ENCODE measurements around the gene DES. TPM values are rescaled to one million over a fixed set of nuclear protein-coding genes. Genes with fewer than 3 reads are reported as not detected.
"Not testable (repeated sequence)": the region's sequence is repeated elsewhere in the genome, so short reads cannot be mapped to it uniquely, and the experiment has no call there.

The DES gene
- 318 TPM for total RNA-seq

DNA sequence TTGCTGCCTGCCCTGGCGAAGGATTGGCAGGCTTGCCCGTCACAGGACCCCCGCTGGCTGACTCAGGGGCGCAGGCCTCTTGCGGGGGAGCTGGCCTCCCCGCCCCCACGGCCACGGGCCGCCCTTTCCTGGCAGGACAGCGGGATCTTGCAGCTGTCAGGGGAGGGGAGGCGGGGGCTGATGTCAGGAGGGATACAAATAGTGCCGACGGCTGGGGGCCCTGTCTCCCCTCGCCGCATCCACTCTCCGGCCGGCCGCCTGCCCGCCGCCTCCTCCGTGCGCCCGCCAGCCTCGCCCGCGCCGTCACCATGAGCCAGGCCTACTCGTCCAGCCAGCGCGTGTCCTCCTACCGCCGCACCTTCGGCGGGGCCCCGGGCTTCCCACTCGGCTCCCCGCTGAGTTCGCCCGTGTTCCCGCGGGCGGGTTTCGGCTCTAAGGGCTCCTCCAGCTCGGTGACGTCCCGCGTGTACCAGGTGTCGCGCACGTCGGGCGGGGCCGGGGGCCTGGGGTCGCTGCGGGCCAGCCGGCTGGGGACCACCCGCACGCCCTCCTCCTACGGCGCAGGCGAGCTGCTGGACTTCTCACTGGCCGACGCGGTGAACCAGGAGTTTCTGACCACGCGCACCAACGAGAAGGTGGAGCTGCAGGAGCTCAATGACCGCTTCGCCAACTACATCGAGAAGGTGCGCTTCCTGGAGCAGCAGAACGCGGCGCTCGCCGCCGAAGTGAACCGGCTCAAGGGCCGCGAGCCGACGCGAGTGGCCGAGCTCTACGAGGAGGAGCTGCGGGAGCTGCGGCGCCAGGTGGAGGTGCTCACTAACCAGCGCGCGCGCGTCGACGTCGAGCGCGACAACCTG, at the start of gene DES:
Gene DES (plus strand): TSS at position 223 of the 857 bp plus-strand sequence. CDS start 86 bp downstream, at position 309.
- no peak for DNase-seq

DNA sequence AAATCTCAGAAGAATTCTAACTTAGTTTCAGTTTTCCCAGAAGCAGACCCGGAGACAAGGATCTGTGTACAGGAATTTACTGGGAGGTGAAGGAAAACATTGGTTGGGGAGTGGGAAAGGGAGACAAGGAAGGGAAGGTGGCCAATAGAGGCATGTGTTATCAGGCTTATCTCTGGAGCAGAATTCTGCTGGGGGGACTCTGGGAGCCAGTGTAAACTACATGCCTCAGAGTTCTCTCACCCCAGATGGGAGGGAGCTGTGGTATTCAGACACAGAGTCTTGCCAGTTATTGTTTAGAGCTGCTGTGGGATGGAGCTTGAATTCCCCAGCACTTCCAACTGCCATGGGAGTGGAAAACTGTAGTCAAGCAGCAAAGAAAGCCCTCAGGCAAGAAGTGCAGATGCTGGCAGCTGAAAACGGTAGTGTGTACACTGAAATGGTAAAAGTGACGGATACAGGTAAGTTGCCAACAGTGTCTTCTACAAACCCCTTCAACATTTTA, 49.4 kb upstream of the DES start:
- DNase-seq, result peak; percentile 46

DNA sequence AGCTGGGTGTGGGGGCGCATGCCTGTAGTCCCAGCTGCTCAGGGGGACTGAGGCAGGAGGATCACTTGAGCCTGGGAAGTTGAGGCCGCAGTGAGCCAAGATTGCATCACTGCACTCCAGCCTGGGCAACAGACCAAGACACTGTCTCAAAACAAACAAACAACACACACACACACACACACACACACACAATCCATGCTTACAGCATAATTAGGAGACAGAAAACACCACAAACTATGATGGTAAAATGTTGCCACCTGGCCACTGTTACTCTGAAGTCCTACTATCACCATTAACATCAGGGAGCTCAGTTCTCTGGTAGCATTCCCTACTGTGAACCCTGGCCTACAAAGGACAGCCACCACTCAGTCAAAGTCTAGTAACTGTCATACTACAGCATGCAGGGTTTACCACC, 48.7 kb upstream of the DES start:
- DNase-seq, result no peak

DNA sequence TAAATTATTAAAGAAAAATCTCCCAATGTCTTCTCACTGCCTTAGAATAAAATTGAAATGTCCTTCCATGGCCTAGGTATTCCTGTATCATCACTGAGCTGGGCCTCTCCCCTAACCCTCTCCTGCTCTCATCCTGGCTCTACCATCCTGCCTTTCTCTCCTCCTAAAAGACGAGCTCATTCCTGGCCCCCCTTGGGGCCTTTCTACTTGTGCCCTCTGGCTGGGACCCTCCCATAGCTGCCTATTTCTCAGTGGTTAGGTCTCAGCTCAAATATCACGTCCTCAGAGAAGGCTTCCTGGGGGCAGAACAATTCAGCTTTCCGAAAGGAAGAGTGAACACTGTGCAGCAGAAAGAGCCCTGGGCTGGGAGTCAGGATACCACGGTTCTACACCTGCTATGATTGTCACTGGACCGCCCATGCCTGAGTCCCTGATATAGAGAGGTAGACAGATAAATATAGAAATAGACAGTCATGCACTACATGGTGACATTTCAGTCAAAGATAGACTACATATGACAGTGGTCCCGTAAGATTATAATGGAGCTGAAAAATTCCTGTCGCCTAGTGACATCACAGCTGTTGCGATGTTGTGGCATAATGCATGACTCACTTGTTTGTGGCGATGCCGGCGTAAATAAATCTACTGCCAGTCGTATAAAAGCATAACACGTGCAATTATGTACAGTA, 39.9 kb upstream of the DES start:
- no peak for DNase-seq

DNA sequence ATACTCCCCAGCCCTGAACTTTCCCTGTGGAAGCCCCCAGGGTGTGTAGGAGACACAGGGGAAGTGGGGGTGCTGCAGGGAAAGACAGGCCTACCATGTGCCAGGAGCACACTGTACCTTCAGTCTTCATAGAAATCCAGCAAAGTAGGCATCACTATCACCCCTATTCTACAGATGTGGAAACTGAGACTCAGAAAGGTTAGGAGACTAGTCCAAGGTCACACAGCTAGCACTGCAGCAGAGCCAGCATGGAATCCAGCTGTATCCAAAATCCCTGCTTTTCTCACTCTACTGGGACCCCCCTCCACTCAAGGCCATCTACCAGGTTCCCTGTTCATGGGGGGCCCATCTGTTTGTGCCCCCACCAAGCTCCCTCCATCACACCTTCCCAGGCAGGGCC, 37.3 kb upstream of the DES start:
- DNase-seq, result no peak

DNA sequence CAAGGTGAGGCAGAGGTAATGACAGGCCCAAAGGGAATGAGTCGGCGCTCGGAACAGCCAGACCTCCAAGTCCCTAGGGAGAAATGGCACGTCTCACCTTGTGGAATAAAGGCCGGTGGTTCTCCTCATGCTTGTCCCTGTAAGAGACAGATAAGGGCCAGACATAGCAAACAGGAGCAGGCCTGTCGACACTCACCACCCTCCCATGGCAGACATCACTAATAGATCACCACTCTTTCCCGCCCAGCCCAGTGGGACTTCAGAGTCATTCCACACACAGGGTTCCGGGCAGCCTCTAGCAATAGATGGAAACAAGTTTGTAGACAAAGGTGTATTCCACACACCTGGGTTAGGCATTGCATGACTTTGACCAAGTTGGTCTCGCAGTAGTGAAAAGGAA, 36.7 kb upstream of the DES start:
- DNase-seq, result no peak

DNA sequence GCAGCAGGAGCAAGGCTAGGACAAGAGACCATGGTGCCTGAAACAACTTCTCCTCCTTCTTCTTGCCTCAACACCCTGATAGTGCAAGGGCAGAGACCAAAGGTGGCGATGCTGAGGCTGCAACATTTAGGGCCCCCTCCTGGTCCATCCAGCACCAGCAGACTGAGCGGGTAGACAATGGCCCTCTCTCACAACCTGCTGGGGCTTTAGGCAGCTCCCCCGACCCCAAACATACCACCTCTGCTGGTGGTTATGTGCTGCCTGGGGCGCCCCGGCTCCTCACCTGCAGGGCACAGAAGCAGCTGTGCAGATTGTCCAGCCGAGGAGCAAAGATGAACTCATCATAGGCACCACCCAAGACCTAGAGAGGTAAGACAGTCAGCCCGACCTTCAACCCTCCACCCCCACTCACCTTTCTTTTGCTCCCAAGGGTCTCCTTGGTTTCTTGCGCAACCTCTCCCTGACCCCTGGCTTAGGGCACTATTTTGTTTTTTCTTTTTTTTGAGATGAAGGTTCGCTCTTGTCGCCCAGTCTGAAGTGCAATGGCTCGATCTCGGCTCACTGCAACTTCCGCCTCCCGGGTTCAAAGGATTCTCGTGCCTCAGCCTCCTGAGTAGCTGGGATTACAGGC, 34.0 kb upstream of the DES start:
- DNase-seq, result no peak

DNA sequence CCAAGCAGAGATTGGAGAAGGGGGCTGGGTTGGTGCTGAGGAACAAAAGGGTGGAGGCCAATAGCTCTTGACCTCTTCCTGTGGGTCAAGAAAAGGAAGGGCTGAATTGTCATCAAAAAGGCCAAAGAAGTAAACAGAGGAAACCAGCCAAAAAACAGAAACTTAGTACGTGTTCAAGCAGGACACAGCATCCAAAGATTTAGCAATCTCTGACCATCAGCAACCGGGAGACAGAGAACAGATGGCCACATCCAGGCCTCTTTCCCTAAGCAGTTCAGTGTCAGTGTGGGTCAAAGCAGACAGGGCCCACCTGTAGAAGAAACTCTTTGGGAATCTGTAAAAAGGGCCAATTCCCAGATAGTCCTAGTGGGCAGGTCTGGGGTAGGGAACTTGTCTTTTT, 33.3 kb upstream of the DES start:
- DNase-seq, result no peak

DNA sequence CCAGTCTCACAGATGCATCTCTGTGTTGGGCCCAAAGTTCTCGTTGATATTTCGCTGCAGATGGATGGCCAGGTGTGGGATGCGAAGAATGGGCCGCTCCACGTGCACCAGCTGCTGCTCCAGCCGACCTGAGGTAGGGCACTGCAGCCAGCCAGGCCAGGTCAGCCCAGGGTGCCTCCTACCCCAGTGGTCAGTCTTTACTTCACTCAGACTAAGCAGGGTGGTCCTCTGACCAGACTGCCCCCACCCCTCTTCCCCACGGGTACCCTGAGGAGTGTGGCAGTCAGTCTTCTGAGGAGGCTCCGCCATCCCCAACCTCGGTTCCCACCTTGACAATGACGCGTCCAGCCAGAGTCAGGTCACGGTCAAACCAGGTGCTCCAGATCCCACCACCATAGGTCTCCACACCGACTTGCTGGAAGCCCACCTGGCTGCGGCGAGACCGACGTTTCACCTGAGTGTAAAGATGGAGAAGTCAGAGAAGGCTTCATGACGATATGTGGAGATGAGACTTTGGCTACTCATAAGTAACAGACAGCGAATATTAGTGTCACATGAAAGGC, 32.1 kb upstream of the DES start:
- DNase-seq, result no peak

DNA sequence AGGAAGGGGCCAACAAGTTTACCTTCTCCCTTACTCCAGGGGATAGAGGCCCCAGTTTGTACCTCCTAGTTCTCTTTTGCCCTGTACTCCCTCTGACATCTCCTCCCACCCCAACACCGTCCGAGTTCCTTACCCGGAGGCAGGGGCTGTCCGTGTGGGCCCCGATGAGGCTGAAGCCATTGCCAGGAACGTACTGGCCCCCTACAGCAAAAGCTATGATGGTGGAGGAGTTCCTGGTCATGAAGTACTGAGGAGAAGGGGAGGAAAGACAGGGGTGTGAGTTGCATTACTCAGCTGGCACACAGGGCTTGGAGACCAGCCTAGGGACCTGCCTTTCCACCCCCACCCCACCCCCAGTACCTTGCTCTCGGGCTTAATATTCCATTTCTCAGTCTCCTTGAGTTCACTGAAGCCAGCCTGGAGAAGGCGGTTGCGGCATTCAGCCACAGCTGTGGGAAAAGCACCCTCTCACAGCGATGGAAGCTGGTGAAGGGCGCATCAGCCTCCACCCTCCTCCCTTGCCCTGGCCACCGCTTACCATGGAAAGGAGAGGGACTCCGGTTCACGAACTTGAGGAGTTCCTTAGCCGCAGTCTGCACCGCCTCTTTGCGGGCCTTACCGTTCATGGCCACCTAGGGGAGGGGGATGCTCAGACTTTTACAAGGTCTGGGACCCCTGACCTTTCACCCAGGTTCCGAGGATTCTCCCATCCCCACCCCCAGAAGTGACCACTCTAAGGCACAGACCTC, 31.5 kb upstream of the DES start:
- no peak for DNase-seq

DNA sequence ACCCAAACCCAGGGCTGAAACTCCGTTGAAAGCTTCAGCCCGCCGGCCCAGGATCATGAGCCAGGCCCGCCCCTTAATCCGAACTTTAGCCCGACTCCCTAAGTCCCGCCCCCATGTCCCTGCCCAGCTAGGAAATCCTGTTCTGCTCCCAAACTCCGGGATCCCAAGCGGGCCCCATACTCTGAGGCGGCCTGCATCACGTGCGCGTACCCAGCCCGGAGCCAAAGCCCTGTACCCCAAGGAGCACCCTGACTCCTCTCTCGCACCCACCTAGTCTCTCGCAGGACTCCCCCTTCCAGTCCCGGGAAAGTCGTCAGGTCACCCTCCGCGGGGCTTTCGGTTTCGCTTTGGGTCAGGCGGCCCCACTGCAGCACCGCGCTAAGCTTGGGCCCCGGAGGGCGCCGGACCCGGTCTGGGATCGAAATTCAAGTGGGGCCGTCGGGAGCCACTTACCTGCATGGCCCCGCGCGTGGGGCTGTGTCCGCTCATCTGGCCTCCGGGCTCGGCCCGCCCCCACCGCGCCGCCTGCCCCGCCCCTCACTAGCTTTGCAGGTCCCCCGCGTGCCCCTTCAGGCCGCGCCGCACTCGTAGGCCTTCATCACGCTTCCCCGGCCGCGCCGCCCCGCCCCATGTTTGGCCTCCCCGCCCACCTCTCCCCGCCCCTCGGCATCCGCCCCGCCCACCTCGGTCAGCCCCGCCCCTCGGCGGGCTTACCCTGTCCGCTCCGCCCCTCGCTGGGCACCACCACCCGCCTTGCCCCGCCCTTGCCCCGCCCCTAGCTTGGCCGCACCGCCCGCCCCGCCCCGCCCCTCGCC, 30.7 kb upstream of the DES start, which contains the start of gene DNPEP:
Gene DNPEP (minus strand): TSS at position 607 of the 815 bp plus-strand sequence. CDS start 118 bp downstream, at position 489.
- peak; percentile 99 for DNase-seq

DNA sequence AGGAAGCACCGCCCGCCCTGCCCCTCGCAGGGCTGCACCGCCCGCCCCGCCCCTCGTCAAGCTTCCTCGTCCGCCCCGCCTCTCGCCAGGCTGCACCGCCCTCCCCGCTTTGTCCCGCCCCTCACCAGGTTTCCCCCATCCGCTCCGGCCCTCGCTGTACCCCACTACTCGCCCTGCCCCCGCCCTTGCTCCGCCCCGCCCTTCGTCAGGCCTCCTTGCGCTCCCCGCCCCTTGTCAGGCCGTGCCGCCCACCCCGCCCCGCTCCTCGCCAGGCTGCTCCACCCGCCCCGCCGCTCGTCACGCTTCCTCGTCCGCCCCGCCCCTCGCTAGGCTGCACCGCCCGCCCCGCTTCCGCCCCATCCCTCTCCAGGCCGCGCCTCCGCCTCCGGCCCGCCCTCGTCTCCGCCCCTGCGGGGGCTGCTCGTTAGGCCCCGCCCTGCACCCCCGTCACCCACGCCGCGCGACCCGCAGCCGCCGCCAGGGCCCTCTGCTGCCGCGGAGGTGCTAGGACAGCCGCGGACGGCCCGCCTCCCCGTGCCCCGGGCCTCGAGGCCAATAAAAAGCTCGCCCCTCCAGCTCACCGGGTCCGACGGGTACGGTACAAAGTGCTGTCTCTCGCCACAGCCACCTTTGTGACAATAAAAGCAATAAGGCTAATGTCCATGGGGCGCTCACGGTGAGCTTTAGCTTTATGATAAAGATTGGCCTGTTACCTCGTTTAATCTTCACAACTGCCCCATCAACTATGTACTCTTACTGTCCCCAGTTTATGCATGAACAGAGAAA, 29.9 kb upstream of the DES start:
- peak; percentile 99 for DNase-seq

DNA sequence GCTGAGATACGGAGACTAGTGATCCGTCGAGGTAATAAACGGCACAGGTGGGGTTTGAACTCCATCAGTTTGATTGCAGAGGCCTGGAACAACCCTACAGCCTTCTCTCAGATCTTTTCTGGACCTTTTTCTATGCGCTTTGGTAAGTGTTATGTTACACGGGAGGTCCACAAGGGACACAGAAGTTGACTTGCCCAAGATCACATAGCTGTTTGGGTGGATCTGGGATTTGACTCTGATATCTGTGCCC, 29.3 kb upstream of the DES start:
- DNase-seq, result no peak

DNA sequence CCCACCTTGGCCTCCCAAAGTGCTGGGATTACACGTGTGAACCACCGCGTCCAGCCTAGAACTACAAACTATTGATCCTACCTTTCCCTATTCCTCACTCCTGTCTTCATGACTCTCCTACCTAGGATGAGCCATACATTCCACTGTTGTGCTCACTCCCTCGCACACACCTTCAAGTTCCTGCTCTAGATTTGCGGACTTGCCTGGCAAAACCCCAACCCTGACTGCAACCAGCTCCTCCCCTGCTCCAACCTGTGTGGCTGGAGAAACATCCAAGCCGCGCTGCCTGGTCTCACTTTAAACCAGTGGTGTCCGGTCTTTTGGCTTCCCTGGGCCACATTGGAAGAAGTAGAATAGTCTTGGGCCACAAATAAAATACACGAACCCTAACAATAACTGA, 25.4 kb upstream of the DES start:
- DNase-seq, result no peak

DNA sequence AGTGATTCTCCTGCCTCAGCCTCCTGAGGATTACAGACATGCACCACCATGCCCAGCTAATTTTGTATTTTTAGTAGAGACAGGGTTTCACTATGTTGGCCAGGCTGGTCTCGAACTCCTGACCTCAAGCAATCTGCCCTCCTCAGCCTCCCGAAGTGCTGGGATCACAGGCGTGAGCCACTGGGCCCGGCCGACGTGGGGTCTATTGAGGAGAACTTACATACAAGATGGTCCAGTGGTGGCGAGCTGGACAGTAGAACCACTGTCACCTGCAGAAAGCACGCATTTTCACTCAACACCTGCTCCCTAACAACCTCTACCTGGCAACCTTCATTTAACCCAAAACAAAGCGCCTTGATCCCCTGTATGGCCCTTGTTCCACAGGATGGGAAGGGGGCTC, 23.1 kb upstream of the DES start:
- DNase-seq, result not testable (repeated sequence)

DNA sequence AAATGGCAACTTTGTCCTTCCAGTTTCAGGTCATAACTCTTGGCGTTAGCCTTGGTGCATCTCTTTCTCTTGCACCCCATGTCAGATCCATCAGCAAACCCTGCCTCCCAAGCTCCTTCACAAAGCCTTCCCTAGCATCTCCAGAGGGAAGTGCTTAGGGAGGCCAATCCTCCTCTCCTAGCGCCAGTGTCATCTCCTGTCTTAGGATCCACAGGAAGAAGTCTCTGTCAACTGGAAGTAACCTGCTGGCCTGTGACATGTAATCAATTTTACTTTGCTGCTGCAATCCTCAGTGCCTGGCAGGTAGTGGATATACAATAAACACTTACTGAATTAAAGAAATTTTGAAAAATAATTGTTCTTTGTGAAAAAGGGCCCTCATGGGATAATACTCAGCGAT, 22.6 kb upstream of the DES start:
- DNase-seq, result no peak

DNA sequence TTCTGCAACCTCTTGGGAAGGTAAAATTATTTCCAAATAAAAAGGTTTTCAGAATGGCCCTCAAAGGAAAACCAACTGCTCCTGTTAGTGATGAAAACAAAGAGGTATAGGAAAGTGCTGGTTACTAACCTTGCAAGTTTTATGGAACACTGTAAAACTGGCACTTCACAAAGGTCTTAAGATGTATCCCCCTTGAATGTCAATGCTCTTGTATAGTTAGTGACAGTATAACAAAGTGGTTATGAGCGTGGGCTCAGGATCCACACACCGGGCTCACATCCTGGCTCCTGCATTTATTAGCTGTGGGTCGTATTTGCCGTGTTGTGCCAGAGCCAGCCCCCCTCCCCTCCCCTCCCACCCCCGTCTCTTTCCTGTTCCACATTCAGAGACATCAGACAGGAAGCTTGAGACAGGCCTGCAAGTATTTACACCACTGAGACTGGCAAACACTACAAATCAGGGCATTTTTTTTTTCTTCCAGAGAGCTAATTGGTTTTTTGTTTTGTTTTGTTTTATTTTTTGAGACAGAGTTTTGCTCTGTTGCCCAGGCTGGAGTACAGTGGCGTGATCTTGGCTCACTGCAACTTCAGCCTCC, 21.2 kb upstream of the DES start:
- no peak for DNase-seq

DNA sequence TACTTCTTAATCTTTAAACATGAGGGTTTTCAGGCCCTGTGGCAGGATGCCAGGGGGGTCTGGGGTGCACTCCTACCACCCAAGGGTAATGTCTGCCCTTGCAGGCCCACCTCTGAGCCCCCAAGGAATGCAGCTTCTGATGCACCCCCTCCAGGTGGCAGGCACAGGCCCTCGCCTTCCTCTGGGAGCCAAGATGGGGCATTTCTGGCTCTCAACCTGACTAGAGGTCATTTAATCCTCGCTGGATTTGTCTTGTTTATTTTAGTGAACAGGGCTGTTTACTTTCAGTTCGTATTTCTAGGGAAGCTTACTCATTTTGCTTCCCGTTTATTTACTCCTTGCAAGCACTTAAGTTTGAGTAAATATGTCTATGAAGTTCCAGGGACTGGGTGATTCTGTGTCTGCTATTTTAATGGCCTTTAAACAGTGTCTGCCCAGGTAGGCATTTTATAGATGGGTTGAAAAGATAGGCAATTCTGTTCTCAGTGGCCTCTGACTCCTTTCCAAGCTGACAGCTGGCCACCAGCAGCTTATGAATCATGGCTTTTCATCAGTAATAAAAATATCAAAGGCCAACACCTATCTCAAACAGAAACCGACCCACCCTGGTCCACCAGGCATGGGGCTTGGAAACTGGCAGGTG, 19.3 kb upstream of the DES start:
- DNase-seq, result no peak

DNA sequence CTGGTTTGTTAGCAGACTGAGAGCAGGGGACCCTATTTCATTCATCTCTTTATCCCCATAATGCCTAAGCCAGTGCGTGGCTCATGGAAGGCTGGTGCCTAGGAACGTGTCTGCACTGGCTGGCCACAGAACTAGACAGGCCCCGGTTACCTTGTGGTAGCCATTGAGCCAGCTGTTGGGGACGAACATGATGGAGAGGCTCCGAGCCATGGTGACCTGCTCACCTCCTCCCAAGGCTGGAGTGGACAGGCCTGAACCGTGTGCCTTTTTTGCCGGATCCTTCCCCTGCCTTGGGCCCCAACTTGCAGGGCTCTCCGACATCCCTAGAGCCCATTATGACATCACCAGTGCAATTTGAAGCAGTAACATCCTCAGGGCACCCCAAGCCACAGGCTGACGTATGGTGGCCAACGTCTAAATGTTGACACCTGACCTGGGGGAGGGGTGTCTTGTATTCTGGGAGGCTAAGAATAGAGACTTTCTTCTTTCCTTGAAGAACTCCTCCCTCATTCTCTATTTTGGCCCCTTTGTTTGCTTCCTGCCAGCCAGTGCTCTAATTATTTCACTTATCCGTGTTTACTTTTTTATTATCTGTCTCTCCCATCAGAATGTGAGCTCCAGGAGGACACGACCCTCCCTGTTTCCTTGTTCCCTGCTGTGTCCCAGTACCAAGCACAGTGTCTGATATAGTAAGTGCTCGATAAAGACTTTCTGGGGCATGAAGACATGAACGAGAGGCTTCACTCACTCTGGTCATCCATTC, 18.3 kb upstream of the DES start:
- DNase-seq, result no peak
